Small intestine (tissue), 4 donors: ENCODE data around the gene SP140. TPM values are rescaled to one million over a fixed set of nuclear protein-coding genes. Genes with fewer than 3 reads are reported as not detected.

Experiments used
- polyA plus RNA-seq, 4 donors: library from polyadenylated mRNA; stranded (reverse) in 3 of 4; unstranded in 1 of 4; fragments of 200-250 nt in 3 of 4; fragments of 120-200 nt in 1 of 4; gene quantifications; one replicate each; pipeline versions ENCODE4 v1.2.1 to v1.2.3, GENCODE V29; 2013
- donor health status: healthy with polysubstance abuse.
- donor health status: Bipolar disorder and iron deficiency.
- donor health status: healthy.

SP140 gene
- polyA plus RNA-seq, 4 donors = 1.5 to 3.0 (median 1.5) TPM; not detected in 1

Other genes with a start within 250 kb of the SP140 start
- gene SLC16A14, start 156.8 kb upstream of the SP140 start, polyA plus RNA-seq = 1 to 10 TPM in 2 of 4 donors, under 1 TPM in 1, not detected in 1; 0.27 to 2.0 (median 1.3) TPM
- gene SP110, start 5.8 kb upstream of the SP140 start, polyA plus RNA-seq = 10 to 100 TPM; 11.2 to 13.7 (median 11.7) TPM
- gene SP140L, start 101.5 kb downstream of the SP140 start, polyA plus RNA-seq = 10 to 100 TPM; 11.8 to 15.4 (median 13.0) TPM
- gene SP100, start 190.5 kb downstream of the SP140 start, polyA plus RNA-seq = 10 to 100 TPM; 38.7 to 55.4 (median 46.9) TPM